ENCODE measurements around the gene HSF4.
"Not testable (repeated sequence)": the region's sequence is repeated elsewhere in the genome, so short reads cannot be mapped to it uniquely, and the experiment has no call there.

The HSF4 gene

GRCh38 chr16:67164599-67165061 lies at the start of gene HSF4:
TSS of gene HSF4 (plus strand) at chr16:67164745. CDS start at chr16:67164812, 67 bp downstream.
- no peak for DNase-seq (ENCODE audit: low read depth, low spot score)

- no peak for DNase-seq (ENCODE audit: low read depth, low spot score)
These were observed 49.8 kb upstream of the HSF4 start for GRCh38 chr16:67114793-67115192.

GRCh38 chr16:67115639-67116038 lies 48.9 kb upstream of the HSF4 start:
- DNase-seq (ENCODE audit: low read depth, low spot score) = no peak

- DNase-seq (ENCODE audit: low read depth, low spot score) = no peak
These were observed 47.9 kb upstream of the HSF4 start for GRCh38 chr16:67116388-67117311.

GRCh38 chr16:67117716-67118115 lies 46.8 kb upstream of the HSF4 start:
- no peak for DNase-seq (ENCODE audit: low read depth, low spot score)

DNA sequence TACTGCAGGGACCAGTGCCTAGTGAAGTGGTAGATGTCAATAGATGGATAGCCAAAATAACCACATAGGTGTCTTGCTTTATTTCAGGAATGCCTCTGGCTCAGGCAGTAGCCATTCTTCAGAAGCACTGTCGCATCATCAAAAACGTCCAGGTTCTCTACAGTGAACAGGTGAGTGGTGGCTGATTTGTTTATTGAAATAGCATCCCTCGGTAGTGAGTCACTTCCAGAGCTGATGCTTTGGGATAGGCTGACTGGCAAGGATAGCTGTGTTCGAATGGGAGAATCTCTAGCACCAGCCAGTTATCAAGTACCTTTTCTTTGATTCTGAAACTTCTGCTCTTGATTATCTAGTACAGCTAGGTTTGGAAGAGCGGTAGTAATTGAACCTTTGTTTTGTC lies 44.5 kb upstream of the HSF4 start:
- DNase-seq (ENCODE audit: low read depth, low spot score) = no peak

GRCh38 chr16:67122799-67123198 lies 41.7 kb upstream of the HSF4 start:
- not testable (repeated sequence) for DNase-seq (ENCODE audit: low read depth, low spot score)

DNA sequence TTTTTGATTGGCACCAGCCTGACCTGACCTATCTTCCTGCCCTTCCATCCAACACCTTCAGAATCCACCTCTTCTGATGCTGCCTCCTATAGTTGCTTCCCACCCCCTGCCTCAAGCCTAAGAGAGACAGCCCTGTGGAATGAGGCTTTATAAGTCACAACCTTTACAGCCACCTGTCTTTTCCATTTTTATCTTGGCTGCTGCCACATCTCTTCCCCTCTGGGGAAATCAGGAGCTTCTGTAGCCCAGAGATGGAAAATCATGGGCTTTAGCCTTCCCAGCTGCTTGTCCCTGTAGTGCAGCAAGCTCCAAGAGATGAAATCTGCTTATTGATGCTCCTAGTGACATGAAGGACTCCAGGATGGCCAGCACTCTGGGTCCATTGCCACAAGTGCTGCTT lies 36.1 kb upstream of the HSF4 start:
- no peak for DNase-seq (ENCODE audit: low read depth, low spot score)

GRCh38 chr16:67128887-67129286 lies 35.7 kb upstream of the HSF4 start:
- DNase-seq (ENCODE audit: low read depth, low spot score) = no peak

- no peak for DNase-seq (ENCODE audit: low read depth, low spot score)
These were observed 35.1 kb upstream of the HSF4 start for GRCh38 chr16:67129422-67129821.

DNA sequence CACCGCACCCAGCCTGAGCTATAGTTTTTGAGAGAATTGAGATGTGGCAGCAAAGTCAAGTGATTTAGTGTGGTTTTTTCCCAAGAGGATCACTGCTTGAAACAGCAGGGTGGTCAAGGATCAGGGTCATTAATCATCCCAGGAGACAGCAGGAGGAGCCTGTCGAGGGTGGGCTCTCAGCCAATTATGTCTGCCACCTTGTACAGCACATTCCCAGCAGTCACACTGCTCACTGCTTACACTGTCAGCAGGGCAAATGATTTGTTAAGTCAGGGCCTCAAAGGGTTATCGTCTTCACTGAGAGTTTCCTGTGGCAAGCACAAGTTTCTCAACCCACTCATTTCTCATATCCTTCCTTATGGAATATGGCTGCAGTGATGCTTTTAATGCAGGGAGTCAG lies 26.9 kb upstream of the HSF4 start:
- no peak for DNase-seq (ENCODE audit: low read depth, low spot score)

- DNase-seq (ENCODE audit: low read depth, low spot score) = no peak
These were observed 23.2 kb upstream of the HSF4 start for GRCh38 chr16:67141391-67141790.

DNA sequence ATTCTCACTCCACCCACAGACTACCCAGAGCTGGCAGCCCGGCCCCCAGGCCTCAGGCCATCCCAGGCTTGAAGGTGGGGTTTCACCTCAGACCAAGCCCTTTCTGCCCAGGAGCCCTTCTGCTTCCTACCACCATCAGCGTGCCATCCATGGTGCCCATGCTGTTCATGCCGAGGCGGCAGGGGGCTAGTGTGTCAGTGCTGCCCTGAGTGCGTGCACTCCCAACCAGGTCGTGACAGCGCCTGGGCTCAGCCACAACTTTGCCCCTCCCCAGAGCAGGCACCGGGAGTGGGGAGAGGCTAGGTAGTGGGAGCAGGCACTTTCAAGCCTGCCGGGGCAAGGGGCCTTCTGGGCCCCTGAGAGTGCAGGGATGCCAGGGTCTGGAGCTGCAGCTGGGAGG lies 22.2 kb upstream of the HSF4 start:
- DNase-seq (ENCODE audit: low read depth, low spot score) = no peak

GRCh38 chr16:67144943-67145342 lies 19.6 kb upstream of the HSF4 start:
- DNase-seq (ENCODE audit: low read depth, low spot score) = no peak

- no peak for DNase-seq (ENCODE audit: low read depth, low spot score)
These were observed 18.8 kb upstream of the HSF4 start for GRCh38 chr16:67145746-67146145.

DNA sequence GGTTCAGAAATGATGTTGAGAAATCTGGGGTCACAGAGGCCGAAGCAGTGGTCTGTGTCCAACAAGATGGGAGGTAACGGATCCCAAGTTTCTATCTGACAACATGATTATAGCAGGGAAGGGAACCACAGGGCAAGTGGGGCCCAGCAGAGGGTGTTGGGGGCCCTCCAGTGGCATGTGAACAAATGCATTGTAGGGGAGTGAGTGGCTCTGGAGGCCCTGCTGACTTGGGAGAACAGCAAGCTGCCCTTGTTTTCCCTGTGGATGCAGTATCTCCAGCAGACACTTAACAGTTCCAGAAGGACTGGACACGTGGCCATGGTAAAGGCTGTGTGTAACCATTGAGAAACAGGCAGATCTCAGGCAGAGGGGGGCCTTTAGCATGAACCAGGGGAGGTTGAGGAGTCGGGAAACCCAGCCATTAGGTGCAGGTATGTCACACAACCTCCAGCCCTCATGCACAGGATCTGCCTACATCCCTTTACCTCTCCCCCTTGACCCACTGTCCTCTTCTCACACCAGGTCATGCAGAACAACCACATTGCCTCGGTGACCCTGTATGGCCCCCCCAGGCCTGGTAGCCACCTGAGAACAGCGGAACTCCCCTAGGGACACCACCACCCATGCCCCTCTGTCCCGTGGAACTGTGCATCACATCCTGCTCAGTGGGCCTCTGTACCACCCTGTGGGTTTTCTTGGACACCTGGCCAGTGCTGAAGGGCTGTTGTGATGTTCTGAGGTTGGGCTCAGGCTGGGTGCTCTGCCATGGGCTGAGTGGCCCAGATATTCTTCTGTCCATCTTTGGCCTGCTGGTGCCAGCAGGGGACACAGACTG lies 17.8 kb upstream of the HSF4 start:
- DNase-seq (ENCODE audit: low read depth, low spot score) = no peak

DNA sequence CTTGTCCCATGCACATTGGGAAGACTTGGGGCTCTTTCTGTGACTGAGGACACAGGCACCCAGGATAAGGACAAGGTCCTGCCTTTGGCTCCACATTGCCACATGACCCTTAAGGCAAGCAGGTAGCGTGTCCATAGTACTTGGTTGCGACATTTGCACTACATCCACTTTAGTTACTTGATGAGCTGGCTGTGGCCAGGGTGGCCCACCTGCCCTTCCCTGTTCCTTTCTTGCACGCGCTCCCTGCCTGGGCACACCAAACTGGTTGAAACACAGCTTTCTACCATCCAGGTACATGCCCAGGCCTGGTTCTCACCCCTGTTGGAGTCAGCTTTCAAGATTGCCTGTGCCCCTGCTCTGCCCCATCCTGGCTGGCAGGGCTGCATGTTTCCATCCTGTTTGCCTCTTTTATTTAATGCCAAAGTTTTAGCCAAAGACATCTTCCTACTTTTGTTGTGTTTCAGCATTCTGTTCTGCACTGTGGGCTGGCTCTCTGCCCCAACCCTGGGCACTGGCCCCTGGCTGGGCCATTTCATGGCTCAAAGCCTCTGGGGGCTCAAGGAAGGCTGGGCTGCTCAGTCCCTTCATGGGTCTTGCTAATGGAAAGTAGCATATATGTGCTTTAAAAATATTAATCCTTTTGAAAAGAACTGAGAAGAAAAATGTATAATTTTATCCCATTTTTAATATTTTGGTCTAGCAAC lies 17.0 kb upstream of the HSF4 start:
- no peak for DNase-seq (ENCODE audit: low read depth, low spot score)

DNA sequence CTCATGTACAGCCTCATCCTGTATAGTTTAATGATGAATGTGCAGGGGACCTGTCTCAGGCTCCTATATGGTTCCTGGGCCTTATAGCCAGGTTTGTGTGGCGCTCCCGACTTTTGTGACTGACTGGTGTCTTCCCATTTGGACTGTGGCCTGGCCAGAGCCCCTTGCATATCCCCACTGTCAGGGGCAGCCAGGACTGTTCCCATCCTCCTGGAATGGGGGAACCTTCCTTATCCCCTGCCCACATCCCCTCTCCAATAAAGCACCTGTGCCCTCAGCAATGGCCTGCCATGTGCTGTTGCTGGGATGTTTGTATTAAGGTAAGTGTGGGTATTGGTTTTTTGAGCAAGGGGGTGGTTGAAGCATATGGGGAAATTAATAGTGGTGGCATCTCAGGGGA lies 16.3 kb upstream of the HSF4 start:
- DNase-seq (ENCODE audit: low read depth, low spot score) = no peak

DNA sequence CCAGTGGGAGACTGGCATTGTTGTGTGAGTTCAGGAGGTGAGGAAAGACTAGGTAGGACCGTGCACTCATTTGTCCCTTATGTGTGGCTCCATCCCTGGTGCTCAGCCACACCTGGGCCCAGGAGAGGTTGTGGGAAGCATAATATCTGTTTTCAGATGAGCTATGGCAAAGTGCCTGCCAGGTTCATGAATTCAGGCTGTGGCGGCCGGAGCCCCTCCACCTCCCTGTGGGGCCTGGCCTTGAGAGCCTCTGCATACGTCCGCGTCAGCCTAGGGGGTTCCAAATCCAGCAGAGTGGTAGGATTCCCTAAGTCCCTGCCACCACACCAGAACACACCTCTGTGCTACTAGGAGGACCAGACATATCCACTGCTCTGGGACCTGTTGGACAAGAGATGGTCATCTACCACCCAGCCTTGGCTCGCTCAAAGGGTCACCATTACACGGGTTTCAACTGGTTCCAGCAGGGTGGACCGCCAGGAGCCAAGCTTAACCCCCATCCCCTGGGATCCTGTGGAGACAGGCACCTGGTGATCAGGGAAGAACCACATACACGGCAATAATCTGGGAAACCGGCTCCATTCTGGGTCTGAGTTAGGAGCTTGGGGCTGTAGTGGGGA lies 15.8 kb upstream of the HSF4 start:
- no peak for DNase-seq (ENCODE audit: low read depth, low spot score)

GRCh38 chr16:67149276-67150046 lies 15.1 kb upstream of the HSF4 start:
- DNase-seq (ENCODE audit: low read depth, low spot score) = no peak

Measured in ELF-1 (cell line).